ENCODE measurements around the gene GZMM.

GZMM gene

DNA sequence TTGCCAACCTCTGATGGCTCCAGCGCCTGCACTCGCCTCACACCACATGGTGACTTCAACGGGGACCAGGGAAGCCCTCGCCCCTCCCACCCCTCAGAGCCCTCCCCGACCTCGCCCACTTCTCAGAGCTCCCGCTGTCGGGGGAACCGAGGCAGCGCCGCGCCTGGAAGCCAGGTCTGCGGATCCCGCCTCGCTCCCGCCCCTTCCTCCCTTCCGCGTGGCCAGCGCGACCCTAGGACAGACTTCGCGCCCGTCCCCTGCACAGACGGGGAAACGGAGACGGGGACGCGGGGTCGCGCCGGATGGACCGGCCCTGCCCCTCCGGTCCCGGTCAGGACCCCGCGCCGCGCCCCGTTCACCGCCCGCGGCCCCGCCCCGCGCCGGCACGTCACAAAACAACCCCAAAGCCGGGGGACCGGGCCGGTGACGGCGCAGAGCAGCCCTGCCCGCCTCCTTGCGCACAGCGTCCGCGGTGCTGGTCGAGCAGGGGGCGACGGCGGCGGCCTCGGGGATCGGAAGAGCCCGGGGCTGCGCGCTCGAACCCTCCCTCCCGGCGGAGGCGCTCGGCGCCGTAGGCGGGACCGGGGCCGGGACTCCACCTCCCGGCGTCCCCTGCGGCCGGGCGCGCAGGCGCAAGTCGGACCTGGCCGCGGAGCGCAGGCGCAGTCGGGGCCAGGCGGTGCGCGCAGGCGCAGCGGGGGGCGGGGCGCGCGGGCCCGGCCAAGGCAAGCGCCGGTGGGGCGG, 12.7 kb upstream of the GZMM start:
- H3K36me3 ChIP-seq (ENCODE audit: control insufficient read depth in 2 of 2, insufficient read depth in 1 of 2, low read length in 2 of 2), result peaks cover 0 to 15% of the 10 kb centered on the region in 2 experiments; a peak in 1 of 3 replicates
- ChIA-PET POLR2A (interaction anchor here (0.5 to 3.8 kb wide), 14 partner anchors 9 to 375 kb away, joined by 3 to 35 read pairs (median 6); partner anchors contain the start of genes BSG and TPGS1), CTCF (interaction anchor here (0.8 to 6.4 kb wide), 5 partner anchors 9 to 26 kb away, joined by 3 to 49 read pairs (median 3); no protein-coding TSS in a partner anchor)
- H3K9me3 ChIP-seq (ENCODE audit: control insufficient read depth, insufficient read depth, low read depth, low read length), result no peaks in the 10 kb centered on the region
- H3K27ac ChIP-seq (ENCODE audit: extremely low read depth, low read depth, low read length), result peak overlapping the region; percentile 96
- H3K4me1 ChIP-seq (ENCODE audit: control insufficient read depth, insufficient read depth, low read length), result peaks cover 7% of the 10 kb centered on the region
- peak overlapping the region; percentile 89 for H3K4me3 ChIP-seq (ENCODE audit: low read depth, low read length)
- TF ChIP-seq ZNF184 (tag by site-specific recombination; IDR thresholded peaks at IDR 0.05) (peak; percentile 18; the same call in 1 of the 2 replicates), ZNF626 (tag by site-specific recombination; IDR thresholded peaks at IDR 0.05) (no peak), ZBTB8A (tag by site-specific recombination; IDR thresholded peaks at IDR 0.05) (0 out of 2 replicates have a peak, but pooled peaks have one; percentile 35), ZNF174 (tag by site-specific recombination; IDR thresholded peaks at IDR 0.05) (no peak), ZNF114 (tag by site-specific recombination; IDR thresholded peaks at IDR 0.05) (no peak), ZFHX2 (tag by site-specific recombination; conservative IDR thresholded peaks at IDR 0.05) (peak; percentile 61), ZBTB20 (tag by site-specific recombination; IDR thresholded peaks at IDR 0.05) (peak; percentile 68), ZNF501 (tag by site-specific recombination; IDR thresholded peaks at IDR 0.05) (no peak), ZNF843 (tag by site-specific recombination; IDR thresholded peaks at IDR 0.05) (no peak), ZBTB7A (tag by site-specific recombination; IDR thresholded peaks at IDR 0.05; ENCODE audit: low read depth) (no peak), ZNF707 (tag by site-specific recombination; IDR thresholded peaks at IDR 0.05) (no peak), ZNF555 (tag by site-specific recombination; conservative IDR thresholded peaks at IDR 0.05) (no peak), ZEB2 (tag by site-specific recombination; IDR thresholded peaks at IDR 0.05) (peak; percentile 84), ZNF677 (tag by site-specific recombination; IDR thresholded peaks at IDR 0.05) (no peak), SP3 (tag by site-specific recombination; IDR thresholded peaks at IDR 0.05) (peak; percentile 82), ZNF549 (tag by site-specific recombination; IDR thresholded peaks at IDR 0.05) (no peak; the same call in 1 of the 2 replicates), ZNF660 (tag by site-specific recombination; IDR thresholded peaks at IDR 0.05) (0 out of 2 replicates have a peak, but pooled peaks have one; percentile 17), ZNF433 (tag by site-specific recombination; IDR thresholded peaks at IDR 0.05; ENCODE audit: low read depth) (no peak), ZNF335 (tag by site-specific recombination; conservative IDR thresholded peaks at IDR 0.05) (peak; percentile 92), ZNF621 (tag by site-specific recombination; IDR thresholded peaks at IDR 0.05) (no peak), ZNF785 (tag by site-specific recombination; IDR thresholded peaks at IDR 0.05) (no peak), TCF7L2 (IDR thresholded peaks at IDR 0.05; ENCODE audit: borderline replicate concordance, low read depth, low read length) (no peak), ZNF600 (tag by site-specific recombination; IDR thresholded peaks at IDR 0.05) (peak; percentile 47; the same call in 1 of the 2 replicates)
- TF ChIP-seq, protein P1, sequence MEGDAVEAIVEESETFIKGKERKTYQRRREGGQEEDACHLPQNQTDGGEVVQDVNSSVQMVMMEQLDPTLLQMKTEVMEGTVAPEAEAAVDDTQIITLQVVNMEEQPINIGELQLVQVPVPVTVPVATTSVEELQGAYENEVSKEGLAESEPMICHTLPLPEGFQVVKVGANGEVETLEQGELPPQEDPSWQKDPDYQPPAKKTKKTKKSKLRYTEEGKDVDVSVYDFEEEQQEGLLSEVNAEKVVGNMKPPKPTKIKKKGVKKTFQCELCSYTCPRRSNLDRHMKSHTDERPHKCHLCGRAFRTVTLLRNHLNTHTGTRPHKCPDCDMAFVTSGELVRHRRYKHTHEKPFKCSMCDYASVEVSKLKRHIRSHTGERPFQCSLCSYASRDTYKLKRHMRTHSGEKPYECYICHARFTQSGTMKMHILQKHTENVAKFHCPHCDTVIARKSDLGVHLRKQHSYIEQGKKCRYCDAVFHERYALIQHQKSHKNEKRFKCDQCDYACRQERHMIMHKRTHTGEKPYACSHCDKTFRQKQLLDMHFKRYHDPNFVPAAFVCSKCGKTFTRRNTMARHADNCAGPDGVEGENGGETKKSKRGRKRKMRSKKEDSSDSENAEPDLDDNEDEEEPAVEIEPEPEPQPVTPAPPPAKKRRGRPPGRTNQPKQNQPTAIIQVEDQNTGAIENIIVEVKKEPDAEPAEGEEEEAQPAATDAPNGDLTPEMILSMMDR (tag by site-specific recombination; IDR thresholded peaks at IDR 0.05), result peak; percentile 27; the same call in 1 of the 2 replicates
- TF ChIP-seq, protein P2, sequence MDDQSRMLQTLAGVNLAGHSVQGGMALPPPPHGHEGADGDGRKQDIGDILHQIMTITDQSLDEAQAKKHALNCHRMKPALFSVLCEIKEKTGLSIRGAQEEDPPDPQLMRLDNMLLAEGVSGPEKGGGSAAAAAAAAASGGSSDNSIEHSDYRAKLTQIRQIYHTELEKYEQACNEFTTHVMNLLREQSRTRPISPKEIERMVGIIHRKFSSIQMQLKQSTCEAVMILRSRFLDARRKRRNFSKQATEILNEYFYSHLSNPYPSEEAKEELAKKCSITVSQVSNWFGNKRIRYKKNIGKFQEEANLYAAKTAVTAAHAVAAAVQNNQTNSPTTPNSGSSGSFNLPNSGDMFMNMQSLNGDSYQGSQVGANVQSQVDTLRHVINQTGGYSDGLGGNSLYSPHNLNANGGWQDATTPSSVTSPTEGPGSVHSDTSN (CRISPR knock-in tag; IDR thresholded peaks at IDR 0.05), result peak; percentile 81; the same call in 1 of the 2 replicates
- TF ChIP-seq, protein P3, sequence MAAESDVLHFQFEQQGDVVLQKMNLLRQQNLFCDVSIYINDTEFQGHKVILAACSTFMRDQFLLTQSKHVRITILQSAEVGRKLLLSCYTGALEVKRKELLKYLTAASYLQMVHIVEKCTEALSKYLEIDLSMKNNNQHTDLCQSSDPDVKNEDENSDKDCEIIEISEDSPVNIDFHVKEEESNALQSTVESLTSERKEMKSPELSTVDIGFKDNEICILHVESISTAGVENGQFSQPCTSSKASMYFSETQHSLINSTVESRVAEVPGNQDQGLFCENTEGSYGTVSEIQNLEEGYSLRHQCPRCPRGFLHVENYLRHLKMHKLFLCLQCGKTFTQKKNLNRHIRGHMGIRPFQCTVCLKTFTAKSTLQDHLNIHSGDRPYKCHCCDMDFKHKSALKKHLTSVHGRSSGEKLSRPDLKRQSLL (tag by site-specific recombination; IDR thresholded peaks at IDR 0.05), result peak; percentile 77; the same call in 1 of the 2 replicates
- TF ChIP-seq, protein P4, sequence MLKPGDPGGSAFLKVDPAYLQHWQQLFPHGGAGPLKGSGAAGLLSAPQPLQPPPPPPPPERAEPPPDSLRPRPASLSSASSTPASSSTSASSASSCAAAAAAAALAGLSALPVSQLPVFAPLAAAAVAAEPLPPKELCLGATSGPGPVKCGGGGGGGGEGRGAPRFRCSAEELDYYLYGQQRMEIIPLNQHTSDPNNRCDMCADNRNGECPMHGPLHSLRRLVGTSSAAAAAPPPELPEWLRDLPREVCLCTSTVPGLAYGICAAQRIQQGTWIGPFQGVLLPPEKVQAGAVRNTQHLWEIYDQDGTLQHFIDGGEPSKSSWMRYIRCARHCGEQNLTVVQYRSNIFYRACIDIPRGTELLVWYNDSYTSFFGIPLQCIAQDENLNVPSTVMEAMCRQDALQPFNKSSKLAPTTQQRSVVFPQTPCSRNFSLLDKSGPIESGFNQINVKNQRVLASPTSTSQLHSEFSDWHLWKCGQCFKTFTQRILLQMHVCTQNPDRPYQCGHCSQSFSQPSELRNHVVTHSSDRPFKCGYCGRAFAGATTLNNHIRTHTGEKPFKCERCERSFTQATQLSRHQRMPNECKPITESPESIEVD (tag by site-specific recombination; IDR thresholded peaks at IDR 0.05), result no peak
- TF ChIP-seq, protein P5, sequence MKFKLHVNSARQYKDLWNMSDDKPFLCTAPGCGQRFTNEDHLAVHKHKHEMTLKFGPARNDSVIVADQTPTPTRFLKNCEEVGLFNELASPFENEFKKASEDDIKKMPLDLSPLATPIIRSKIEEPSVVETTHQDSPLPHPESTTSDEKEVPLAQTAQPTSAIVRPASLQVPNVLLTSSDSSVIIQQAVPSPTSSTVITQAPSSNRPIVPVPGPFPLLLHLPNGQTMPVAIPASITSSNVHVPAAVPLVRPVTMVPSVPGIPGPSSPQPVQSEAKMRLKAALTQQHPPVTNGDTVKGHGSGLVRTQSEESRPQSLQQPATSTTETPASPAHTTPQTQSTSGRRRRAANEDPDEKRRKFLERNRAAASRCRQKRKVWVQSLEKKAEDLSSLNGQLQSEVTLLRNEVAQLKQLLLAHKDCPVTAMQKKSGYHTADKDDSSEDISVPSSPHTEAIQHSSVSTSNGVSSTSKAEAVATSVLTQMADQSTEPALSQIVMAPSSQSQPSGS (tag by site-specific recombination; IDR thresholded peaks at IDR 0.05; ENCODE audit: low read depth), result no peak
- TF ChIP-seq, protein P6, sequence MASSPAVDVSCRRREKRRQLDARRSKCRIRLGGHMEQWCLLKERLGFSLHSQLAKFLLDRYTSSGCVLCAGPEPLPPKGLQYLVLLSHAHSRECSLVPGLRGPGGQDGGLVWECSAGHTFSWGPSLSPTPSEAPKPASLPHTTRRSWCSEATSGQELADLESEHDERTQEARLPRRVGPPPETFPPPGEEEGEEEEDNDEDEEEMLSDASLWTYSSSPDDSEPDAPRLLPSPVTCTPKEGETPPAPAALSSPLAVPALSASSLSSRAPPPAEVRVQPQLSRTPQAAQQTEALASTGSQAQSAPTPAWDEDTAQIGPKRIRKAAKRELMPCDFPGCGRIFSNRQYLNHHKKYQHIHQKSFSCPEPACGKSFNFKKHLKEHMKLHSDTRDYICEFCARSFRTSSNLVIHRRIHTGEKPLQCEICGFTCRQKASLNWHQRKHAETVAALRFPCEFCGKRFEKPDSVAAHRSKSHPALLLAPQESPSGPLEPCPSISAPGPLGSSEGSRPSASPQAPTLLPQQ (tag by site-specific recombination; IDR thresholded peaks at IDR 0.05), result 0 out of 2 replicates have a peak, but pooled peaks have one; percentile 31
